ENCODE data around the gene UACA. TPM values are rescaled to one million over a fixed set of nuclear protein-coding genes. Genes with fewer than 3 reads are reported as not detected.
A peak's percentile ranks its signal among the peaks of the same experiment; 100 is the strongest.

The UACA gene
- total RNA-seq, 2 donors from 2014 or later = 18.4 to 30.1 TPM

DNA sequence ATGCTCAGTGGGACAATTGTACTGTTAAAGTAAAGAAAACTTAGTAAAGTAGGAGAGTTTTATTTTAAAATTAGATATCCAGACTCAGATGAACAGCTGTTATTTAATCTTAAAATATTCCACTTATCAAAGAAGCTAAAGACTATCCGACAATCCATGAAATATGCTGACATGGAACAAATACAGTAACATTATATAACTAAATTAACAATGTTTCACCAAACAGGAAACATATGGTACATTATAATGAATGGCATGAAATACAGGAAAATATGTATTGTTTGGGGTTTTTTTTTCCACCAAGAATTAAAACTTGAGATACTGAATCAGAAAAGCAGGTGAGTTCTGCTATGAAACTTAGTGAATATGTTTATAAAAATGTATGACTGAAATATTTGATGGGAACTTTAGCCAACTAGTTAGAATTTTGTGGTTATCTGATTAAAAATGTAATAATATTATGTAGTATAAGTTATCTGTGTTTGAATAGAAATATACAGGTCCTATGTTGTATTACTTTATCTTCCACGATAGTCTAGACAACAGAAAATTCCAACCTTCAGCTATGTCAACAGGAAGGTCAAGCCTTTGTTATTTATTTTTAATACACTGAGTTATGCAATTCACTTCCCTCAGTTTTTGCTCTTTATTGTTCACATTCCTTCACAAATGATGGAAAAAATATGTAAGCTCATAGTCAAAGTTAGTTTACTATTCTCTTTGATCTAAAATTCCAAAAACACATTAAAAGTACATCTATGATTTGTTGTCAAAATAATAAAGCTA, 72.7 kb downstream of the UACA start:
- Histone ChIP-seq H3K27me3 (no peaks in the 10 kb centered on the region), H3K9me3 (no peaks in the 10 kb centered on the region), H3K4me3 (no peak overlapping the region), H3K4me1 (peaks cover 0 to 20% of the 10 kb centered on the region in 2 donors), H3K27ac (no peak overlapping the region), H3K36me3 (peaks cover 9% of the 10 kb centered on the region)
- DNase-seq (ENCODE audit: low spot score) = no peak
- TF ChIP-seq, protein P1, sequence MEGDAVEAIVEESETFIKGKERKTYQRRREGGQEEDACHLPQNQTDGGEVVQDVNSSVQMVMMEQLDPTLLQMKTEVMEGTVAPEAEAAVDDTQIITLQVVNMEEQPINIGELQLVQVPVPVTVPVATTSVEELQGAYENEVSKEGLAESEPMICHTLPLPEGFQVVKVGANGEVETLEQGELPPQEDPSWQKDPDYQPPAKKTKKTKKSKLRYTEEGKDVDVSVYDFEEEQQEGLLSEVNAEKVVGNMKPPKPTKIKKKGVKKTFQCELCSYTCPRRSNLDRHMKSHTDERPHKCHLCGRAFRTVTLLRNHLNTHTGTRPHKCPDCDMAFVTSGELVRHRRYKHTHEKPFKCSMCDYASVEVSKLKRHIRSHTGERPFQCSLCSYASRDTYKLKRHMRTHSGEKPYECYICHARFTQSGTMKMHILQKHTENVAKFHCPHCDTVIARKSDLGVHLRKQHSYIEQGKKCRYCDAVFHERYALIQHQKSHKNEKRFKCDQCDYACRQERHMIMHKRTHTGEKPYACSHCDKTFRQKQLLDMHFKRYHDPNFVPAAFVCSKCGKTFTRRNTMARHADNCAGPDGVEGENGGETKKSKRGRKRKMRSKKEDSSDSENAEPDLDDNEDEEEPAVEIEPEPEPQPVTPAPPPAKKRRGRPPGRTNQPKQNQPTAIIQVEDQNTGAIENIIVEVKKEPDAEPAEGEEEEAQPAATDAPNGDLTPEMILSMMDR (IDR thresholded peaks at IDR 0.05) = no peak

DNA sequence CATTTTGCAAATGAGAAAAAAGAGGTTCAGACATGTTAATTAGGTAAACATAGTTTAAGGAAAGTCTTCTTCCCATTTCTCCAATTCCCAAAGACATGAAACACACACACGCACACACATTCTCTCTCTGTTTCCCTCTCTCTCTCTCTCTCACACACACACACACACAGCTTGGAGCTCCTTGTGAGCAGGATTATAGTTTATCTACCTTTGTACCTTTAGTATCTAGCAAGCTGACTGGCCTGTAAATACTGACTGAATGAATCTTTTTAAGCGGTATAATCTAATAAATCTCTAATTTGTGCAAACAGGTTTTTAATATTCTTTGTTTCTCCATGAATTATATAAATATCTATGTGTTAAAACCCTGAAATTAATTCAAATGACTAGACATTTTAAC, 73.3 kb downstream of the UACA start:
- Histone ChIP-seq H3K9me3 (no peaks in the 10 kb centered on the region), H3K27ac (no peak overlapping the region), H3K4me3 (no peak overlapping the region), H3K4me1 (peaks cover 0 to 20% of the 10 kb centered on the region in 2 donors), H3K36me3 (peaks cover 9% of the 10 kb centered on the region), H3K27me3 (no peaks in the 10 kb centered on the region)
- TF ChIP-seq, protein P1 (IDR thresholded peaks at IDR 0.05) = no peak
- no peak for DNase-seq (ENCODE audit: low spot score)

DNA sequence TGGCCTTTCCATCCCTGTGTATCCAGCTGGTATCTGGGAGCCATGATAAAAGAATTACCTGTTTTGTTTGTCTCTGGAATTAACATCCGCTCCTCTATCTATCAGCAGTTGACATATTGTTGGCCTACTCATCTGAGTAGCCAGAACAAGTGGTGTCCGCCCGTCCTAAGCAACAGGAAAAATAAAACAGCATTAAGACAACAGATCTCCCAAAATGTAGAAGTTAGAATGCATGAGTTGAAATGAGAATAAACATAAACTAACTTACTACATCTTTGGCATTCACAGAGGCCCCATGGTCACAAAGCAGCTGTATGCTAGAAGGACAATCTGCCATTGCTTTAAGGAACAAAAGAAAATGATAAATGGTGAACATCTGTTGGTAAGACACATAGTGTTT, 75.9 kb downstream of the UACA start:
- no peak overlapping the region for H3K27ac ChIP-seq
- peaks cover 9% of the 10 kb centered on the region for H3K36me3 ChIP-seq
- DNase-seq (ENCODE audit: low spot score) = no peak

DNA sequence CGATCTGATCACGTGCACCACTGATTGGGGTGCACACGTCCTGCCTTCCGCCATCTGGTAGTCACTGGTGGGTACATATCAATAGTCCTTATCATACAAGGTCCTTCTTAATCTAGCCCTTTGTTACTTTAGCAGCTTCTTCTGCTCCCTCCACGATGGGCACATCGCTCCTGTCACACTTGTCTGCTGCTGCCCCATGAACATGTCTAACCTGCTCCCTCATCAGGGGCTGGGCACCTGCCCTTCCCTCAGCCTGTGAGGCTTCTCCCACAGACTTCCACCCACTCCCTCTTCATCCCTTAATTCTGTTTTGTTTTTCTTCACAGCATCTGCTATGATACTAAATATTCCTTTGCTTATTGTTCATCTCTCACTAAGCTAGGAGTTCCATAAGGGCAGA, 82.5 kb downstream of the UACA start:
- TF ChIP-seq, protein P1 (IDR thresholded peaks at IDR 0.05) = no peak
- Histone ChIP-seq H3K4me1 (peaks cover 0 to 15% of the 10 kb centered on the region in 2 donors), H3K4me3 (no peak overlapping the region), H3K27ac (no peak overlapping the region), H3K27me3 (no peaks in the 10 kb centered on the region), H3K9me3 (no peaks in the 10 kb centered on the region), H3K36me3 (peaks cover 13% of the 10 kb centered on the region)
- DNase-seq (ENCODE audit: low spot score) = no peak

More for the DNA sequence above, 75.9 kb downstream of the UACA start:
- Histone ChIP-seq H3K9me3 (no peaks in the 10 kb centered on the region), H3K4me3 (no peak overlapping the region), H3K27me3 (no peaks in the 10 kb centered on the region), H3K4me1 (peaks cover 0 to 20% of the 10 kb centered on the region in 2 donors)
- TF ChIP-seq, protein P1 (IDR thresholded peaks at IDR 0.05) = no peak

DNA sequence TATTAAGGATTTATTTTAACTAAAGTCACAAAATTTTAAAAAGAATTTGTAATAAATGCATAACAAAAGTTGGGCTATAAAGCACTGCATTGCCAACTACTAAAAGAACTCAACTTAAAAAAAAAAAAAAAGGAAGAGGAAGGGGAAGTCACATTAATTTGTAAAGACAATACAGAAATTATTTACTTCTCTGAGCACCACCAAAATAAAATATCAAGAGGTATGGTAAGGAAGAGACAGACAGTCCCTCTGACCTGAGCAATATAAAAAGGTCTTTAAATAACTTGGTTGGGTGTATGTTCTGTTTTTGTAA, 83.5 kb downstream of the UACA start:
- H3K36me3 ChIP-seq = peaks cover 22% of the 10 kb centered on the region
- no peak overlapping the region for H3K4me3 ChIP-seq
- no peak for DNase-seq (ENCODE audit: low spot score)
- no peaks in the 10 kb centered on the region for H3K27me3 ChIP-seq
- TF ChIP-seq, protein P1 (IDR thresholded peaks at IDR 0.05) = peak in 1 of 2 donors; percentile 18
- no peak overlapping the region for H3K27ac ChIP-seq
- H3K9me3 ChIP-seq = no peaks in the 10 kb centered on the region
- H3K4me1 ChIP-seq = peaks cover 0 to 15% of the 10 kb centered on the region in 2 donors

DNA sequence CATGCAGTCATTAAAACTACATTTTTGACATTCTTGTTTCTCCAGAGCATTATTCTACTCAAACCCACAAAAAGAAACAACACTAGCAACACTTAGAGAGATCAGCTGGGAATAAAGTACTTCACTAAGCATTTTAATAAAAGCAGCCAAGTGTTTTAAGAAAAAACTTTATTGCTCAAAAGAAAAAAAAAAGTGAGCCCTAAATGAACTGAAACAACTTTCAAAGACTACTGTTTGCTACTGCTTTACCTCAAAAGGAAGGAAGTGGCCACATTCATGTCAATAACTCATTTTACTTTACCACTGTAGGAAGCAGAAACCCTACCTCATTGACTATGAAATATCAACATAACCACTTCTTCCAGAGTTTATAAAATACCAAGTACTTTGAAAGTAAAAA, 91.3 kb downstream of the UACA start:
- no peaks in the 10 kb centered on the region for H3K27me3 ChIP-seq
- no peak for DNase-seq (ENCODE audit: low spot score)
- no peak overlapping the region for H3K4me3 ChIP-seq
- peaks cover 0 to 8% of the 10 kb centered on the region in 2 donors for H3K4me1 ChIP-seq
- H3K9me3 ChIP-seq = no peaks in the 10 kb centered on the region
- no peak overlapping the region for H3K27ac ChIP-seq
- TF ChIP-seq, protein P1 (IDR thresholded peaks at IDR 0.05) = no peak
- peaks cover 42% of the 10 kb centered on the region for H3K36me3 ChIP-seq
